Amniotic stem cell (primary cell): ENCODE data around the gene GDF7.
A peak's percentile ranks its signal among the peaks of the same experiment; 100 is the strongest.

Experiments
- DNase-seq: peaks from one replicate; lab custom pipeline; 2025; lab: John Stamatoyannopoulos, UW

GDF7 gene

GRCh38 chr2:20666304-20667150 lies at the start of gene GDF7:
Gene GDF7 (plus strand): TSS chr2:20667144. CDS start chr2:20667240, 96 bp downstream.
- DNase-seq: no peak

DNA sequence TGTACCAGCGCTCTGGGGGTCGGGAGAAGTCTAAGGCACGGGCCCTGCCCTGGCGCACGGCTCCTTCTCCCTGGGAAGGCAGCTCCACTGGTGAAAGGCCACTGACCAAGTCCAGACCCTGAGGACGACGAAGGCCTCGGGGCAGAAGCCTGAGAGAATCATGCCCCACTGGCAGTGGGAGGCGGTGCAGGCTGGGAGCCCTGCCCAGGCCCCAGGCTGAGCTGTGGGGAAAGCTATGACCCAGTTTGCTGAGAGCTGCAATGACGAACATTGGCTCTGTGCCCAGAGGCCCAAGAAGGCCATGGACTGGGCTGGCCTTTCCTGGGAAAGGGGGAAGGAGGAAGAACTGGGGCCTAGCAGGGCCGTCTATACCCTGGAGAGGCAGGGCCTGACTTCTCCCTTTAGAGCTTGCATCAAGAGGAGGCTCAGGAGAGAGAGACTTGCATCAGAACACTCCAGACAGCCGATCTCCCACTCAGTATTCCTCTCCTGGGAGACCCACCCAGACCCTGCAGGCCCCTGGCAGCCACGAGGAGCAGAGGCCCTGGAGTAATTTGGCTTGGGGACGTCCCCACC lies 49.0 kb upstream of the GDF7 start:
- DNase-seq: peak; percentile 78

DNA sequence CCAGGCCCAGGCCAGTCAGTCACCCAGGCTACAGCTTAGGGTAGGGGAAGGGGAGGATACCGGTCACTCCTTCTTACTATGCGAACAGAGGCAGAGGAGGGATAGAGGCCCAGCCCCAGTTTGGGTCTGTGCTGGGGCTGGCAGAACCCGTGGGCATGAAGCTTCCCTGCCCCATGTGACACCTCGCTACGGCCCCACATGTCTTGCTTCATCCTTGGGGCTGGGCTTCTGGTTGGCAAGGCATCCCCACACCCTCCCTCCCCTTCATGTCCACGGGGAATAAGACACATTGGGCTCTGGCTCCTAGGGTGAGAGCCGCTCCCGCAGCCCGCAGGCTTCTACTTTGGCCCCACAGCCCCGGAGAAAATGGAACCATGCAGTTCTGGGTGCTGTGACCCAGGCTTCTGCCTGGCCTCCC lies 48.5 kb upstream of the GDF7 start:
- no peak for DNase-seq

- DNase-seq: no peak
Measured at GRCh38 chr2:20618886-20619521, 47.9 kb upstream of the GDF7 start.

DNA sequence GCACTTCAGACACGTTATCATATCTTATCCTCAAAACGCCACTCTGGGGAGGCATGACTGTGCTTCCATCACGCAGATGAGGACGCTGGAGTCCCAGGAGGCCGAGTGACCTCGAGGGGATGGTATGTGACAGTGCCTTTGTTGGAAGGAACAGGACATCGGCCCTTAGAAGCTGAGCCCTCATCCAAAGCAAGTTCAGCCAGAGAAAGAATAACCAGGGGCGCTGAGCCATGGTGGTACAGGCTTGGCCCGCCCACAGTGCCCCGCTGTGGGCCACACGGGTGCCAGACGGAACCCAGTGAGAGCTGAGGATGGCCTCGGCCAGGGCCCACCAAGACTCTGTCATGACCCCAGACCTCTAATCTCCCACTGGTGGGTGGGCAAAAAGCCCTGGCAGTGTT lies 47.3 kb upstream of the GDF7 start:
- no peak for DNase-seq

GRCh38 chr2:20620271-20620681 lies 46.7 kb upstream of the GDF7 start:
- no peak for DNase-seq

- DNase-seq: no peak
Measured at GRCh38 chr2:20620696-20621365, 46.1 kb upstream of the GDF7 start.

GRCh38 chr2:20621366-20622295 lies 45.3 kb upstream of the GDF7 start:
- DNase-seq: no peak

GRCh38 chr2:20622296-20622686 lies 44.7 kb upstream of the GDF7 start:
- no peak for DNase-seq

GRCh38 chr2:20622731-20623130 lies 44.2 kb upstream of the GDF7 start:
- DNase-seq: no peak

DNA sequence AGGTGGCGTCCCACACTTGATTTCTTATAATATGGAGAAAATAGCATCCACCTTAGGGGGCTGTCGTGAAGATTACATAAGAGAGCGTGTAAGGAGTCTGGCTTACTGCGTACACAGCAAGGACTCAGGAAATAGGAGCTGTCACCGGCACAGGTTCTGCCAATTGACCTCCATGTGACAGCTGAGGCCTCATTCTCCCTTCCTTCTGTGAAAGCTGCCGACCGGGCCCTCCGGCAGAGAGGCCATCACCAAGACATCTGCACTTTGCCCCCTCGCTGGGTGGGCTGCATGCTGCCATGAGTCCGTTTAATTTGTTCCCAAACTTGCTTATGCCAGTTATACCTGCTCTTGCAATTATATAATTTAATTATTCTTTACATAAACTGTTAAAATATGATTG lies 43.7 kb upstream of the GDF7 start:
- DNase-seq: no peak

DNA sequence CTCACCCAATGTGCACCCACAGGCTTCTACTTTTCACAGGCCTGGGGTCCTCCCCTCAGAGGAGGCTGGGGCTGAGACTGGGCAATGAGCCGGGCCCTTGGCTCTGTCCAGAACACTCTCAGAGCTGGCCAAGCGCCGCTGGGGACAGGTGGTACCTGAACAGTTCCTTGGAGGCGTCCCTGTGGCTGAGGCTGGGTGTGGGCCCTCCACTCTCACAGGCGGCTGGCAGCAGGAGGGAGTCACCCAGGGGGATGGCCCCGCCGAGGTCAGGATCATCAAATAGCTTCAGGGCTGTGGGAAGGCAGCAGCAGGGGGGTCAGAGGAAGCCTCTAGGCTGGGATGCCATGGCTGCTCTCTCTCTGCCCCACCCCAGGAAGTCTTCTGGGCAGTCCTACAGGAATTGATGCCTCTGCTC lies 43.2 kb upstream of the GDF7 start:
- no peak for DNase-seq

GRCh38 chr2:20624156-20624883 lies 42.6 kb upstream of the GDF7 start:
- no peak for DNase-seq

GRCh38 chr2:20624884-20625485 lies 42.0 kb upstream of the GDF7 start:
- no peak for DNase-seq

DNA sequence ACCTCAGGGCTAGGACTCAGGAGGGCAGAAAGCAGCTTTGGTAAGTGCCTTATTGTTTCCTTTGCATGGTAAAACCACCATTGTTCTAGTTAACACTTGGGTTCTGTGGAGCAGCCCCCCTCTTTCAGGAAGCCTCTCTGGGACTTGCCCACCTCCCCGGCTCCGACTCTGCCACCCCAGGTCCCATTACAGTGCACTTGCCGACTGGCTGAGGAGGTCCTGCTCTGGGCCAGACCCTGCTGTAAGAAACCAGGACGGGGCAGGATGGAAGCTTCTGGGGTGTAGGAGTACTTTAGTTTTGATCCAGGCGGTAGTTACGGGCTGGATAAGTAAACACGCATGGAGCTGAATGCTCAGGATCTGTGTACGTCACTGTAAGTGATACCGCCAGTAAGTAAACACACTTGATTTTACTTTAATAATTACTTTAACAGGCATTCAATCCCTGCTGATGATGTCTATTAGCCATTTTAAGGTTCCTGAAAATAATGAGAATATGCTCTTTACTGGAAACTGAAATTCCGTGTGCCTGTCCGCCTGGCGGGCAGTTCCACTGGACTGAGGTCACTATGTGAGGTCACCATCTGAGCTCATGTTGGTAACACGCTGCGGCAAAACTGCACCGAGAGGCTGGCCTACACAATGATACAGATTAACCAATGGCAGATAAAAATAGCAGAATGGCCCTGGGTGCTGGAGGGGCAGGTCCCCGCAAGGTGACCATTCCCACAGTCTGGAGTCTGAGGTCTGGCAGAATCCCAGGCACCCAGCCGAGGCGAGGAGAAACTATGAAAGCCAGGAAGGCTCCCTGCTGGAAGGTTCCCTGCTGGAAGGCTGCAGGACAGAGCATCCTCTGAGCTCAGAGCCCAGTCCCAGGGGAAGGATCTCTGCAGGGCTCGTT lies 41.2 kb upstream of the GDF7 start:
- no peak for DNase-seq

DNA sequence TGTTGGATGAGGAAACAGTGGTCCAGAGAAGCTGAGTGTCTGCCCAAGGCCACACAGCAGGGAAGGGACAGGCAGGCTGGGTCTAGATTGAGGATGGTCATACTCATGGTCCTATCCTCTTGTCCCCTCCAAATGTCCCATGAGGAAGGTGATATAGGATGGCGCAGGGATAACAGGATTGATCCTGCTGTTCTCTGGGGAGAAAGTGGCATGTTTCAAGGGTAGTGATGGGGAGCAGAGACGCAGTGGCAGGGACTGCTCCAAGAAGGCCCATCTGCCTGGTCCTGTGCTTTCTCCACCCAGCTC lies 40.6 kb upstream of the GDF7 start:
- no peak for DNase-seq

DNA sequence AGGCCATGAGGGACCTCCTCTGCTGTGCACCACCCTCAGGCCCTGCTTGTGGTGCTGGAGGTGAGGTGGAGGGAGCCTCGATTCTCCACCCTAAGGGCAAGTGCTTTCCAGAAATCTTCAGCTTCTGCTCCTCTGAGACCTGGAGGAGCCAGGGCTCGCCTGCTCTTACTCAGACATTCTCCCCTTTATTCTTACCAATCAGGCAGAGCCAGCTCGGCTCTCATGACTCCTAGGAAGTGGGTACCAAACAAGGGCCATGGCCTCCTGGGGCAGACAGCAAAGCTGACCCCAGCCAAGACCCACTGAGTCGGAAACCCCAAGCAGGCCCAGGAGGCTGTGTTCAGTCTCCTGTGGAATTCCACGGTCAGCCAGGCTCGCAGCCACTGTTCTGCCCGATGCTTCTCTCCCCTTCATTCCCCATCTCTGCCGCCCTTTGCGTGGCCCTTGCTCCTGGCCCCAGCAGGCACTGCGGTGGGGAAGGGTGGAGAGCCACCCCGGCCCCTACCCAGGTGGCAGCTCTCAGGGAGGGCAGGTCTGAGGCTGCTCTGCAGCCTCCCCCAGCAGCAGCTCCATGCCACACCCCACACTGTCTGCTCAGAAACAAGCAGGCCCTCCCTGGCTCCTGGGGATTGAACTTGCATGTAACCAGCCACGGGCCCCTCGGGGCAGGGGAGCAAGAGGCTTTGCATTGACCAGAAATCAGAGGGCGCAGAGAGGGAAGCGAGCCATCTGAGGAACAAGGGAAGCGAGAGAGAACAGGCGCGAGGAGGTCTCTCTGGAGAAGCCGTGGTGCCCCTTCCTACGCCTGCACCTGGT lies 40.0 kb upstream of the GDF7 start:
- DNase-seq: no peak

- no peak for DNase-seq
Measured at GRCh38 chr2:20627712-20628380, 39.1 kb upstream of the GDF7 start.
